HEK293 (cell line): ENCODE data around the gene MATN1.

Experiments
- TRIM28 ChIP-seq: IDR thresholded peaks from 2 replicates; pipeline ENCODE4 v1.6.1; 2011; ENCODE audit warnings: low read length, control low read depth, borderline replicate concordance
- YY1 ChIP-seq: fragments of 450-650 bp; formaldehyde crosslinking; IDR thresholded peaks from 2 replicates; pipeline ENCODE4 v1.5.1; 2018; ENCODE audit warnings: missing biosample characterization, missing genetic modification characterization

DNA sequence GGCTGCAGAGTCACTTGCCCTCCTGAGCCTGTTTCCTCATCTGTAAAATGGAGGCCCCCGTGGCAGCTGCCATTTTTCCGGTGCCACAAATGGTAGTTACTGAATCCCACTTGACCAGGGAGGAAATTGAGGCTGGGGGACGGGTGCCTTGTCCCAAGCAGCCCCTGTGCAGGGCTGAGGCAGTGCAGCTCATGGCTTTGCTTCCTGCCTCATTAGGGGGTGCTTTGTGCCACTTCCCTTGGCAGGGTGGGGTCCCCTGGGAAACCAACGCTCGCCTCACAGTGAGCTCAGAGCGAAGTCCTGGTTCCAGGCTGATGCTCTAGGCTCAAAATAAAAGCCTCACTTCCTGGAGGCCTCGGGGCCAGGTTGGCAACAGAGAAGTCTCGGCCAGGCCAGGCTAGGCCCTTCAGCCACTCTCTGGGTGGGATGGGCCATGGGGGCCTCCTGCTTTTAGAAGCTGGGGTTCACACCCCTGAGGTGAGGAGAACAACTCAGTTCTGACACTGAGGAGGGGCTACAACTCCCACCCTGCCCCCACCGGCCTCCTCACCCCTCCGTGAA is 27.4 kb upstream of the MATN1 start:
- TF ChIP-seq YY1 (tag by site-specific recombination) (no peak), TRIM28 (no peak)
